ENCODE results near the gene PPFIA1. TPM values are rescaled to one million over a fixed set of nuclear protein-coding genes. Genes with fewer than 3 reads are reported as not detected.
"Not testable (repeated sequence)": the region's sequence is repeated elsewhere in the genome, so short reads cannot be mapped to it uniquely, and the experiment has no call there.

The PPFIA1 gene
- total RNA-seq, 1 donor from 2014 or later, result 54.2 TPM

DNA sequence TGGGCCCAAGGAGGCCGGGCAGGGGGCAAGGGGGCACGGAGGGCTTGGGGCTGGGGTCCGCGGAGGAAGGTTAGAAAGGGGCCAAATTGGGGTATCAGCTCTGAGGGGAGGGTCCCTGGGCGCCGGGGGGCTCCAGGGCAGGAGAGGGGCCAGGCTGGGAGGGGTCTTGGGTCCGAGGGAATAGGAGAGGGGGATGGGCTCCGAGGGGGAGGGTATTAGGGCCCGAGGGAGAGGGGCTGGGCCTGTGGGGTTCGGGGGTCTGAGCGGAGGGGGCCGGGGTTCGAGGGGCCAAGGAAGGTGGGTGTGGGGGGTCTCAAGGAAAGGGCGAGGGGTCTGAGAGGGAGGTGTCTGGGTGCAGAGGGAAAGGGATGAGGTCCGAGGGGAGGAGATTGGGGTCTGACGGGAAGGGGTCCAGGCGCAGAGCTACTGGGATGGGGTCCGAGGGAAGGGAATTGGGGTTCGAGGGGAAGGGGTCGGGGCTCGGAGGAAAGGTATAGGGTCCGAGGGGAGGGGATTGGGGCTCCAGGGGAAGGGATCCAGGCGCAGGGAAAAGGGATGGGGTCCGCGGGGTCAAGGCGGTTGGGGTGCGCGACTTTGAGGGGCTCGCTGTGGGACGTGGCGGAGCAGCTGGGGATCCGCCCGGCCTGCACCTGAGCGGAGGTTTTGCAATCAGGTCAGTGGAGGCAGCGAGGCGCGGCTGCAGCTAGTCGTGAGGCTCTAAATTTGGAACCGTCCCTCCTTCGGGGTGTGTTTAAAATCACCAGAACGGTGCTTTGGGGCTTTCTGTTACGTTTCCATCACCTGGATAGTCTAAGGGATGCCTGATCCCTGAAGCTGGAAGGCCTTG lies 128.6 kb downstream of the PPFIA1 start:
- Mint-ChIP-seq H3K9me3 (no peaks in the 10 kb centered on the region), H3K4me3 (peak overlapping the region; percentile 79), H3K27ac (peak overlapping the region; percentile 74), H3K27me3 (peaks cover 50% of the 10 kb centered on the region), H3K4me1 (peaks cover 25% of the 10 kb centered on the region), H3K36me3 (ENCODE audit: low read depth) (peaks cover 6% of the 10 kb centered on the region)
- intact Hi-C loops (cut with micrococcal nuclease), result loop anchor here (1.0 to 10.0 kb wide), 3 partner anchors 34 to 194 kb away; partner anchors contain the start of genes FADD and PPFIA1
- DNase-seq, result peak; percentile 63

- peak overlapping the region; percentile 79 for H3K4me3 Mint-ChIP-seq
- peaks cover 25% of the 10 kb centered on the region for H3K4me1 Mint-ChIP-seq
- intact Hi-C loops (cut with micrococcal nuclease), result loop anchor here (10.0 kb wide), 1 partner anchor 195 kb away; the partner anchor contains the start of gene FADD
- peak overlapping the region; percentile 74 for H3K27ac Mint-ChIP-seq
- H3K9me3 Mint-ChIP-seq, result no peaks in the 10 kb centered on the region
- H3K27me3 Mint-ChIP-seq, result peaks cover 51% of the 10 kb centered on the region
- peaks cover 6% of the 10 kb centered on the region for H3K36me3 Mint-ChIP-seq (ENCODE audit: low read depth)
- DNase-seq, result no peak
These were observed 129.2 kb downstream of the PPFIA1 start for GRCh38 chr11:70399681-70400112.

- Mint-ChIP-seq H3K27ac (no peak overlapping the region), H3K4me1 (peaks cover 25% of the 10 kb centered on the region), H3K27me3 (peaks cover 55% of the 10 kb centered on the region), H3K36me3 (ENCODE audit: low read depth) (peaks cover 6% of the 10 kb centered on the region), H3K9me3 (no peaks in the 10 kb centered on the region), H3K4me3 (no peak overlapping the region)
- intact Hi-C loops (cut with micrococcal nuclease), result no loop called here
- no peak for DNase-seq
These were observed 130.2 kb downstream of the PPFIA1 start for GRCh38 chr11:70400643-70401042.

DNA sequence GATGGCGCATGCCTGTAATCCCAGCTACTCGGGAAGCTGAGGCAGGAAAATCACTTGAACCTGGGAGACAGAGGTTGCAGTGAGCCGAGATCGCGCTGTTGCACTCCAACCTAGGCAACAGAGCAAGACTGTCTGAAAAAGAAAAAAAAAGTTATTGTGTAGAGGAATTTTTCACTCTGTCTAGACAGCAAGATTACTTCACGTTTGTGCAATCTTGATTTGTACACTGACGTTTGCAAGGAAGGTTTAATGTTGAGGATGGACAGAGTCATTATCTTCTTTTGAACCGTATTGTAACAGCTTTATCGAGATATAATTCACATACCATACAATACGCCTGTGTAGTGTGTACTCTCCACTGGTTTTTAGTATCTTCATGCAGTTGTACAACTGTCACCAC lies 131.5 kb downstream of the PPFIA1 start:
- Mint-ChIP-seq H3K9me3 (no peaks in the 10 kb centered on the region), H3K4me3 (no peak overlapping the region), H3K4me1 (peaks cover 25% of the 10 kb centered on the region), H3K27ac (no peak overlapping the region), H3K36me3 (ENCODE audit: low read depth) (peaks cover 6% of the 10 kb centered on the region), H3K27me3 (peaks cover 52% of the 10 kb centered on the region)
- DNase-seq, result no peak
- intact Hi-C loops (cut with micrococcal nuclease), result no loop called here

DNA sequence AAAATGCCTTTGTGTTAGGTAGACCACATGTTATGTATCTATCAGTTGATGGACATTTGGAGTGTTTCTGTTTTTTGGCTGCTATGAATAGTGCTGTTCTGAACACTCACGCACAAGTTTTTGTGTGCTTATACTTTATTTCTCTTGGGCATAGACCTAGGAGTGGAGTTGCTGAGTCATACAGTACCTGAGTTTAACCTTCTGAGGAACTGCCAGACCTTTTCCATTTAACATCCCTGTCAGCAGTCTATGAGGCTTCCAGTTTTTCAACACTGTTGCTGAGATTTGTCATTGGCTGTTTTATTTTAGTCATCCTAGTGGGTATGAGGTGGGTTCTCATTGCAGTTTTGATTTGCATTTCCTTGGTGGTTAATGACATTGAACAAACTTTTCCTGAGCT lies 132.2 kb downstream of the PPFIA1 start:
- DNase-seq, result no peak
- no peak overlapping the region for H3K27ac Mint-ChIP-seq
- peaks cover 4% of the 10 kb centered on the region for H3K36me3 Mint-ChIP-seq (ENCODE audit: low read depth)
- intact Hi-C loops (cut with micrococcal nuclease), result no loop called here
- H3K4me3 Mint-ChIP-seq, result no peak overlapping the region
- H3K27me3 Mint-ChIP-seq, result peaks cover 46% of the 10 kb centered on the region
- H3K4me1 Mint-ChIP-seq, result peaks cover 23% of the 10 kb centered on the region
- H3K9me3 Mint-ChIP-seq, result no peaks in the 10 kb centered on the region

- no peaks in the 10 kb centered on the region for H3K9me3 Mint-ChIP-seq
- DNase-seq, result no peak
- peaks cover 21% of the 10 kb centered on the region for H3K4me1 Mint-ChIP-seq
- intact Hi-C loops (cut with micrococcal nuclease), result no loop called here
- peaks cover 8% of the 10 kb centered on the region for H3K36me3 Mint-ChIP-seq (ENCODE audit: low read depth)
- H3K27ac Mint-ChIP-seq, result no peak overlapping the region
- peaks cover 42% of the 10 kb centered on the region for H3K27me3 Mint-ChIP-seq
- H3K4me3 Mint-ChIP-seq, result no peak overlapping the region
These were observed 133.8 kb downstream of the PPFIA1 start for GRCh38 chr11:70404244-70404643.

DNA sequence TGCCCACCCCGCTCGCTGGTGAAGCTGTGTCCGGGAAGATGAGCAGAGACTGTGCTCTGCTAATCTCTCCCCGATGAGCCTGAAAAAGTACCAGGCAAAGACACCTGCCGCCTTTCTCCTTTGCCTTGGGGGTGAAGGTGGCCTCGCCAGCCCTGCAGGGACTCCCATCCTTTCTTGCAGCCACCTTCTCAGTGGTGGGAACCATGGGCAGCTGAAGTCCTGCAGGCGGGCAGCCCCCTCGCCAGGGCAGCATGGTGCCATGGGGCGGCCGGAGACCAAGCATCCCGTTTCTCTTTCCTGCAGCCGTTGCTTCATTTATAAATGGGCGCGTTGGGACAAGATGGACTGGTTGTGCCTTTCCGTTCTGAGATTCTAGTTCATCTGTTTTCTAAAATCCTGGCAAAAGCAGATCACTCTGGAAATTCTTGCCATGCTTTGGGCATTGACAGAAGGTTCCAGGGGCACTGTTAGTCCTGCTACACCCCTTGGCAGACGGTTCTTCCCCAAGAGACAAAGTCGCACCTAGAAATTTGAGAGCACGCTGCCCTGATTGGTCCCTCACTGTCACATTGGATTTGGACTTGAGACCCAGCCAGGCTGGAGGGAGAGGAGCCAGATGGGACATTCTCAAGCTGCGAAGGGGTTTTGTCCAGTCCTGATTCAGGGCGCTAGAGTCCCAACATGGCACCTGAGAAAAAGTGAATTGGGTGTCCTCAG lies 135.3 kb downstream of the PPFIA1 start:
- no peak overlapping the region for H3K4me3 Mint-ChIP-seq
- no peaks in the 10 kb centered on the region for H3K9me3 Mint-ChIP-seq
- DNase-seq, result no peak
- intact Hi-C loops (cut with micrococcal nuclease), result no loop called here
- H3K27me3 Mint-ChIP-seq, result peaks cover 37% of the 10 kb centered on the region
- no peak overlapping the region for H3K27ac Mint-ChIP-seq
- H3K4me1 Mint-ChIP-seq, result peaks cover 15% of the 10 kb centered on the region
- peaks cover 16% of the 10 kb centered on the region for H3K36me3 Mint-ChIP-seq (ENCODE audit: low read depth)

DNA sequence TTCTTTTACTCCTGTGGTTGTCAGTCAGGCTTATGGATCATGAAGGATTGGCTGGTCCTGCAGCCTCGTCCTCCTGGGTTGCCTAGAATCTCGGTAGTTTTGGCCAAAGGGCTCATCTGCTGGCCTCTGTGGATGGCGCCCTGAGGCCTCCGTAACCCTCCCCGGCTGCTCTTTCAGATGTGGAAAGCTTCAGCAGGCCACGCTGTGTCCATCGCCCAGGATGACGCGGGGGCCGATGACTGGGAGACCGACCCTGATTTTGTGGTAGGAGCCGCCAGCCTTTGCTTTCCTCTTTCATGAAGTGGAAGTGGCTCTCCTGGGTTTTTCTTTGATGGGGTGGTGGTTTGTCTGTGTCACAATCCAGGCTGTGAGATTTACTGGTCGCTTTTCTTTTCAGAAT lies 136.6 kb downstream of the PPFIA1 start:
- Mint-ChIP-seq H3K36me3 (ENCODE audit: low read depth) (peaks cover 16% of the 10 kb centered on the region), H3K4me1 (peaks cover 15% of the 10 kb centered on the region), H3K27ac (no peak overlapping the region), H3K9me3 (no peaks in the 10 kb centered on the region), H3K27me3 (peaks cover 29% of the 10 kb centered on the region), H3K4me3 (no peak overlapping the region)
- DNase-seq, result no peak
- intact Hi-C loops (cut with micrococcal nuclease), result no loop called here

DNA sequence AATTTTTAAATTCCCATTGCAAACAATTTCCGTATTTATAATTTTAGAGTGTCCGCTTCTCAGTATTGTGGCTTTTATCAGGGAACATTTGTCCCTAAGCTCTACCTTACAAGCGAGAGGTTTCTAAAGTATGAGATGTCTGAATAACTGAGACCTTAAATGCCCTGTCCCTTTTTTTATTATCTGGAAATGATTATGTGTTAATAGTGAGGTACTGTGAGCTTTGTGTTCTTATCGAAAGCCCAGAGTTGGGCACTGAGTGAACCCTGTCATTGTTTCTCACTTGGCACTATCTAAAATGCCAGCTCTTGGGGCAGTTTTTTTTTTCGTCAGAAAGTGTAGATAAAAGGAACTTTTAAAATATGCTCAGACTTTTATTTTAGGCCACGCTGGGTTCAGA lies 137.3 kb downstream of the PPFIA1 start:
- no peaks in the 10 kb centered on the region for H3K9me3 Mint-ChIP-seq
- no peak for DNase-seq
- peaks cover 22% of the 10 kb centered on the region for H3K27me3 Mint-ChIP-seq
- peaks cover 9% of the 10 kb centered on the region for H3K4me1 Mint-ChIP-seq
- H3K36me3 Mint-ChIP-seq (ENCODE audit: low read depth), result peaks cover 16% of the 10 kb centered on the region
- intact Hi-C loops (cut with micrococcal nuclease), result no loop called here
- H3K27ac Mint-ChIP-seq, result no peak overlapping the region
- H3K4me3 Mint-ChIP-seq, result no peak overlapping the region

GRCh38 chr11:70408326-70408725 lies 137.8 kb downstream of the PPFIA1 start:
- peaks cover 18% of the 10 kb centered on the region for H3K36me3 Mint-ChIP-seq (ENCODE audit: low read depth)
- H3K27me3 Mint-ChIP-seq, result peaks cover 21% of the 10 kb centered on the region
- intact Hi-C loops (cut with micrococcal nuclease); H3K4me1 Mint-ChIP-seq; H3K9me3 Mint-ChIP-seq; H3K27ac Mint-ChIP-seq; DNase-seq; H3K4me3 Mint-ChIP-seq: not testable (repeated sequence)

DNA sequence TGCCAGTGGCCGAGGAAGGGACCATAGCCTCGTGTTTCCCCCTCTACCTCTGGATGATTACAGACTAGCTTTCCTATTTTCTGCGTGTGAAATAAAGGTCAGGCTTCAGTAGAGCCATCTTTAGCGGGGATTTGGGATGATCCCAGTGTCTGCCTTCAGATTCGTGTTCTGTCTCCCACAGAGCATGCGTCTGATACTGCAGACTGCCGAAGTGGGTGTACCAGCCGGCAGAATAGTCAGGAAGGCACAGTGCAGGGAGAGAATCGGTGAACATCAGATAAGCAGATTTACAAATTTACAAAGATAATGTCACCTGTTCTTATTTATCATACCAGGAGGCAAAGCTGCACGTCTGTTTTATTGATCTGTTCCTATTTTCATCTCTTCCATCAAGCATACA lies 138.9 kb downstream of the PPFIA1 start:
- H3K27me3 Mint-ChIP-seq, result peaks cover 15% of the 10 kb centered on the region

GRCh38 chr11:70409871-70410270 lies 139.4 kb downstream of the PPFIA1 start:
- H3K27me3 Mint-ChIP-seq, result peaks cover 15% of the 10 kb centered on the region
- H3K36me3 Mint-ChIP-seq (ENCODE audit: low read depth), result peaks cover 18% of the 10 kb centered on the region
- H3K27ac Mint-ChIP-seq, result no peak overlapping the region
- peaks cover 8% of the 10 kb centered on the region for H3K4me1 Mint-ChIP-seq
- H3K9me3 Mint-ChIP-seq, result no peaks in the 10 kb centered on the region
- intact Hi-C loops (cut with micrococcal nuclease), result no loop called here
- no peak for DNase-seq
- H3K4me3 Mint-ChIP-seq, result no peak overlapping the region

More for the DNA sequence above, 138.9 kb downstream of the PPFIA1 start:
- intact Hi-C loops (cut with micrococcal nuclease), result no loop called here
- Mint-ChIP-seq H3K4me3 (no peak overlapping the region), H3K36me3 (ENCODE audit: low read depth) (peaks cover 18% of the 10 kb centered on the region), H3K27ac (no peak overlapping the region), H3K4me1 (peaks cover 8% of the 10 kb centered on the region), H3K9me3 (no peaks in the 10 kb centered on the region)
- DNase-seq, result no peak

DNA sequence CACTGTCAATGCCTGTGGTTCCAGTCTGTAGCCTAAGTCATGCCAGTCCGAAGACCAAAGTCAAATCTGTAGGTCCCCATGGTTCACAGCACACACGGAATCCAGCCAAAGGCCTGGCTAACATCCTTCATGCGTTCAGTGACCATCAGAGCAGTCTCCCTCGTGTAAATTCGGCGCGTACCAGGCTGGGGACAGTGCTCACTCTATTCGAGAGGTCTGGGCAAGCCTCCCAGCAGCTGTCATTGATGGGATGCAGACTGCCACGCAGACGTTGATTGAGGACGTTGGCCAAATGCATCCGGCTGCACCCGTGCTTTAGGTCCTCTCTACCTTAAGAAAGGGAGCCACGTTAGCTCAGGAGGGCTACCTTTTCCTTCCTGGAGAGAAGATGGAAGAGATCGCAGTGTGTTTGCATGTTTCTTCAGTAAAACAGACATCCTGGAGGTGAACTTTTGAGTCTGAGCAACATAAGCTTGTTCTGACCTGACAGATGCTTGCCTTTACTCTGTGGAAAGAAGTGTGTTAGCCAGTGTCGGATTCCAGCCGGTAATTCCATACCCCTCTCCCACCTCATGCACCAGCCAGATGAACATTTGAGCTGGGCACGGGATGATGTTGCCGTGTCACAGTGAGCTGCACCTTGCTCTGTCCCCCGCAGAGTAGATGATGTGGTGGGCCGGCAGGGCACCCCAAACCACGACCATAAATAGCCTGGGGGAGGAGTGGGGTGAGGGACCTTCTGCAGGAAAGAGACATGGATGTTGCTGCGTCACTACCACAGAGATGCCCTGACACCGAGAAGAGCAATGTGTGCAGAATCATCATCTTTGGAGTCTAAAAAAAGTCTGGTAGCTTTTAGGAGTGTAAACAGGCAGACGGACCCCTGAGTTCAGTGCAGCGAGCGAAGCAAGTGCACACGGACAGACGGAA lies 140.1 kb downstream of the PPFIA1 start:
- intact Hi-C loops (cut with micrococcal nuclease), result no loop called here
- Mint-ChIP-seq H3K27ac (no peak overlapping the region), H3K27me3 (peaks cover 10% of the 10 kb centered on the region), H3K36me3 (ENCODE audit: low read depth) (peaks cover 18% of the 10 kb centered on the region), H3K4me3 (no peak overlapping the region), H3K4me1 (peaks cover 8% of the 10 kb centered on the region), H3K9me3 (no peaks in the 10 kb centered on the region)
- no peak for DNase-seq

Data from activated CD4-positive, alpha-beta T cell treated with anti-CD3 and anti-CD28 coated beads, Interleukin-2, amount 10 ng/mL, durations not matched to agents 24 days and 14 days (primary cell).